Keratinocyte (primary cell): ENCODE data around the gene PITPNC1. TPM values are rescaled to one million over a fixed set of nuclear protein-coding genes. Genes with fewer than 3 reads are reported as not detected.

Experiments used
- DNase-seq: peaks from one replicate; pipeline ENCODE4 v3.0.0-alpha.2; 2011; ENCODE audit warnings: low read depth, missing footprints, low spot score
- FAIRE-seq: peaks from 2 replicates; lab custom pipeline; 2011; peaks lifted over from hg19 to GRCh38; lab: Jason Lieb, UNC
- H2AFZ ChIP-seq: 2 replicates; pipeline ENCODE4 v1.6.0; 2012; ENCODE audit warnings: low read length, control low read depth, inconsistent platforms; ENCODE audit not compliant: control insufficient read depth
- H3K27ac ChIP-seq: 2 replicates; pipeline ENCODE4 v1.5.1; 2011; ENCODE audit warnings: low read length; ENCODE audit not compliant: control insufficient read depth, insufficient read depth
- H3K27me3 ChIP-seq: 3 replicates; pipeline ENCODE4 v1.6.0; 2011; ENCODE audit warnings: low read length; ENCODE audit not compliant: control insufficient read depth, insufficient read depth; ENCODE audit errors: extremely low read depth
- H3K36me3 ChIP-seq, 2 experiments: 2 replicates in 1 of 2; 3 replicates in 1 of 2; pipeline ENCODE4 v1.5.1; 2011; ENCODE audit warnings: low read length in 2 of 2, mild to moderate bottlenecking in 1 of 2; ENCODE audit not compliant: control insufficient read depth in 2 of 2, insufficient read depth in 2 of 2; ENCODE audit errors: extremely low read depth in 1 of 2
- H3K4me1 ChIP-seq: 3 replicates; pipeline ENCODE4 v1.5.1; 2011; ENCODE audit warnings: low read length; ENCODE audit not compliant: control insufficient read depth, insufficient read depth; ENCODE audit errors: extremely low read depth
- H3K4me2 ChIP-seq: 3 replicates; pipeline ENCODE4 v1.6.0; 2011; ENCODE audit warnings: low read depth, low read length; ENCODE audit not compliant: control insufficient read depth, insufficient read depth; ENCODE audit errors: extremely low read depth
- H3K4me3 ChIP-seq, 3 experiments: fragments of 200-600 bp in 1 of 3; sonication (generic) in 1 of 3; 2 replicates in 2 of 3; 3 replicates in 1 of 3; pipeline ENCODE4 v1.5.1; 2011 to 2016; ENCODE audit warnings: low read length in 3 of 3, mild to moderate bottlenecking in 3 of 3, control low read depth in 2 of 3, inconsistent platforms in 1 of 3, low read depth in 1 of 3, mixed read lengths in 1 of 3, mixed run types in 1 of 3, moderate library complexity in 1 of 3; ENCODE audit not compliant: control insufficient read depth in 2 of 3, insufficient read depth in 2 of 3; ENCODE audit errors: extremely low read depth in 1 of 3
- H3K79me2 ChIP-seq: 2 replicates; pipeline ENCODE4 v1.6.0; 2012; ENCODE audit warnings: low read length; ENCODE audit not compliant: control insufficient read depth, insufficient read depth
- H3K9ac ChIP-seq: 3 replicates; pipeline ENCODE4 v1.6.0; 2011; ENCODE audit warnings: low read length; ENCODE audit not compliant: control insufficient read depth, insufficient read depth; ENCODE audit errors: extremely low read depth
- H3K9me1 ChIP-seq: 3 replicates; pipeline ENCODE4 v1.6.0; 2011; ENCODE audit warnings: low read length; ENCODE audit not compliant: control insufficient read depth, insufficient read depth; ENCODE audit errors: extremely low read depth
- H3K9me3 ChIP-seq: 2 replicates; pipeline ENCODE4 v1.5.1; 2012; ENCODE audit warnings: low read depth, low read length; ENCODE audit not compliant: control insufficient read depth
- H4K20me1 ChIP-seq: 3 replicates; pipeline ENCODE4 v1.6.0; 2011; ENCODE audit warnings: low read length; ENCODE audit not compliant: control insufficient read depth, insufficient read depth; ENCODE audit errors: extremely low read depth
- CTCF ChIP-seq, 3 experiments: IDR thresholded peaks in 1 of 3; conservative IDR thresholded peaks in 1 of 3; optimal IDR thresholded peaks in 1 of 3; 2 replicates in 2 of 3; 3 replicates in 1 of 3; pipeline versions ENCODE3 to v1.5.1; 2011; ENCODE audit warnings: low read length in 3 of 3, mild to moderate bottlenecking in 3 of 3, moderate library complexity in 2 of 3, control low read depth in 1 of 3, inconsistent platforms in 1 of 3; ENCODE audit not compliant: insufficient read depth in 2 of 3; ENCODE audit errors: extremely low read depth in 1 of 3
- EZH2 ChIP-seq: IDR thresholded peaks from one replicate; pipeline ENCODE4 v1.6.1; 2012; ENCODE audit warnings: inconsistent platforms, mild to moderate bottlenecking, low read length, moderate library complexity
- dilution Hi-C: fragments of 300-500 bp; cut with MboI; formaldehyde crosslinking; loops from one replicate; pipeline ENCODE4 v1.7.0; 2020; ENCODE audit warnings: low sequenced_read_pairs; ENCODE audit not compliant: extremely low pct_ligation_motif_present
- polyA plus RNA-seq, 5 experiments: library from polyadenylated mRNA; depleted of rRNA in 3 of 5; stranded (reverse) in 3 of 5; stranded (forward) in 1 of 5; unstranded in 1 of 5; fragments of >200 nt; gene quantifications; 1 replicate in 1 of 5; 2 replicates in 3 of 5; 3 replicates in 1 of 5; pipeline versions ENCODE4 v1.2.1 to v1.2.3, GENCODE V29; 2011 to 2012; ENCODE audit warnings: missing spikeins in 2 of 5, low read depth in 1 of 5, low replicate concordance in 1 of 5

PITPNC1 gene
- polyA plus RNA-seq, 1 donor (not counting 4 experiments of a cell fraction or from before 2014, with no cell fraction given), result 24.8 TPM

- Histone ChIP-seq H2AFZ (no peak overlapping the region), H3K27me3 (no peaks in the 10 kb centered on the region), H3K79me2 (peaks cover 10% of the 10 kb centered on the region), H3K9me1 (no peaks in the 10 kb centered on the region), H3K9me3 (no peaks in the 10 kb centered on the region), H3K4me2 (peak overlapping the region; percentile 32), H3K9ac (no peak overlapping the region), H4K20me1 (no peaks in the 10 kb centered on the region), H3K4me1 (peaks cover 15% of the 10 kb centered on the region), H3K27ac (no peak overlapping the region), H3K4me3 (no peak overlapping the region), H3K36me3 (no peaks in the 10 kb centered on the region)
- TF ChIP-seq EZH2 (no peak), CTCF (optimal IDR thresholded peaks at IDR 0.05 in 1 of 3, IDR thresholded peaks at IDR 0.05 in 1 of 3, conservative IDR thresholded peaks at IDR 0.05 in 1 of 3; ENCODE audit: extremely low read depth in 1 of 3, insufficient read depth in 2 of 3, low read length in 3 of 3) (no peak)
- DNase-seq (no peak), FAIRE-seq (no peak)
- dilution Hi-C loops, result no loop called here
Measured at GRCh38 chr17:67500261-67500660, 123.2 kb downstream of the PITPNC1 start.

GRCh38 chr17:67500677-67501300, 123.7 kb downstream of the PITPNC1 start:
- no peak for FAIRE-seq

More at GRCh38 chr17:67500677-67501300, 123.7 kb downstream of the PITPNC1 start:
- no peak overlapping the region for H3K4me2 ChIP-seq
- no peak overlapping the region for H3K27ac ChIP-seq
- H3K79me2 ChIP-seq, result peaks cover 11% of the 10 kb centered on the region
- H4K20me1 ChIP-seq, result no peaks in the 10 kb centered on the region
- TF ChIP-seq EZH2 (no peak), CTCF (optimal IDR thresholded peaks at IDR 0.05 in 1 of 3, IDR thresholded peaks at IDR 0.05 in 1 of 3, conservative IDR thresholded peaks at IDR 0.05 in 1 of 3; ENCODE audit: extremely low read depth in 1 of 3, insufficient read depth in 2 of 3, low read length in 3 of 3) (no peak)
- H3K9me1 ChIP-seq, result no peaks in the 10 kb centered on the region
- H3K4me1 ChIP-seq, result peaks cover 15% of the 10 kb centered on the region
- H3K27me3 ChIP-seq, result no peaks in the 10 kb centered on the region
- H3K9me3 ChIP-seq, result no peaks in the 10 kb centered on the region
- dilution Hi-C loops, result no loop called here
- H2AFZ ChIP-seq, result no peak overlapping the region
- H3K36me3 ChIP-seq, result no peaks in the 10 kb centered on the region
- no peak overlapping the region for H3K4me3 ChIP-seq
- no peak for DNase-seq
- H3K9ac ChIP-seq, result no peak overlapping the region
